Uterus (tissue), 4 donors: ENCODE results near the gene ISG15. TPM values are rescaled to one million over a fixed set of nuclear protein-coding genes. Genes with fewer than 3 reads are reported as not detected.

ENCODE experiments used
- DNase-seq, 2 donors: peaks; one replicate each; pipeline ENCODE4 v3.0.0-alpha.2; 2019 to 2020
- H3K27ac ChIP-seq, 2 donors: fragments of 200-600 bp; sonication (generic); 1 replicate in 1 of 2; 2 replicates in 1 of 2; pipeline ENCODE4 v1.5.1; 2016 to 2018
- H3K27me3 ChIP-seq, 2 donors: fragments of 200-600 bp; sonication (generic); one replicate each; pipeline ENCODE4 v1.5.1; 2018 to 2019; ENCODE audit warnings: control low read depth in 1 of 2
- H3K36me3 ChIP-seq, 2 donors: fragments of 200-600 bp; sonication (generic); one replicate each; pipeline ENCODE4 v1.5.1; 2019; ENCODE audit warnings: control low read depth in 1 of 2
- H3K4me1 ChIP-seq, 2 donors: fragments of 200-600 bp; sonication (generic); one replicate each; pipeline ENCODE4 v1.5.1; 2018 to 2019; ENCODE audit warnings: control low read depth in 1 of 2
- H3K4me3 ChIP-seq, 2 donors: fragments of 200-600 bp; sonication (generic); 1 replicate in 1 of 2; 2 replicates in 1 of 2; pipeline ENCODE4 v1.5.1; 2018 to 2019; ENCODE audit warnings: mild to moderate bottlenecking in 1 of 2
- H3K9me3 ChIP-seq, 2 donors: fragments of 200-600 bp; sonication (generic); one replicate each; pipeline ENCODE4 v1.5.1; 2019; ENCODE audit warnings: control low read depth in 1 of 2
- CTCF ChIP-seq, 4 experiments: fragments of 200-600 bp in 2 of 4; fragments of 450-650 bp in 2 of 4; sonication (generic) in 2 of 4; IDR thresholded peaks; one replicate each; pipeline ENCODE4 v1.5.1; 2016 to 2019; ENCODE audit warnings: antibody characterized with exemption in 4 of 4, mild to moderate bottlenecking in 2 of 4, moderate library complexity in 1 of 4
- POLR2A ChIP-seq, 2 donors: fragments of 450-650 bp; IDR thresholded peaks; one replicate each; pipeline ENCODE4 v1.6.1; 2016; ENCODE audit warnings: antibody characterized with exemption in 2 of 2, mild to moderate bottlenecking in 1 of 2, moderate library complexity in 1 of 2
- intact Hi-C: fragments of 100-400 bp; cut with DNase I; formaldehyde crosslinking; loops from one replicate; pipeline ENCODE4 v1.15.1; 2023; ENCODE audit warnings: low total_unique reads
- total RNA-seq, 4 donors: library from RNA; depleted of rRNA in 3 of 4; stranded (reverse); fragments of >200 nt in 3 of 4; gene quantifications; one replicate each; pipeline versions ENCODE4 v1.1.0 to v1.2.4, GENCODE V29; 2014 to 2023
- donor health status: DM: yes; HTN: yes; CAD: no.

ISG15 gene
- total RNA-seq, 4 donors from 2014 or later = 1.8 to 27.2 (median 15.2) TPM

GRCh38 chr1:1051127-1051810, 38.0 kb downstream of the ISG15 start:
- H3K27ac ChIP-seq = no peak overlapping the region
- H3K4me3 ChIP-seq = no peak overlapping the region
- TF ChIP-seq CTCF (IDR thresholded peaks at IDR 0.05) (no peak), POLR2A (IDR thresholded peaks at IDR 0.05) (no peak)
- no peak for DNase-seq
- intact Hi-C loops = no loop called here
- H3K4me1 ChIP-seq = no peaks in the 10 kb centered on the region
- H3K36me3 ChIP-seq = no peaks in the 10 kb centered on the region
- H3K9me3 ChIP-seq = no peaks in the 10 kb centered on the region
- no peaks in the 10 kb centered on the region for H3K27me3 ChIP-seq

DNA sequence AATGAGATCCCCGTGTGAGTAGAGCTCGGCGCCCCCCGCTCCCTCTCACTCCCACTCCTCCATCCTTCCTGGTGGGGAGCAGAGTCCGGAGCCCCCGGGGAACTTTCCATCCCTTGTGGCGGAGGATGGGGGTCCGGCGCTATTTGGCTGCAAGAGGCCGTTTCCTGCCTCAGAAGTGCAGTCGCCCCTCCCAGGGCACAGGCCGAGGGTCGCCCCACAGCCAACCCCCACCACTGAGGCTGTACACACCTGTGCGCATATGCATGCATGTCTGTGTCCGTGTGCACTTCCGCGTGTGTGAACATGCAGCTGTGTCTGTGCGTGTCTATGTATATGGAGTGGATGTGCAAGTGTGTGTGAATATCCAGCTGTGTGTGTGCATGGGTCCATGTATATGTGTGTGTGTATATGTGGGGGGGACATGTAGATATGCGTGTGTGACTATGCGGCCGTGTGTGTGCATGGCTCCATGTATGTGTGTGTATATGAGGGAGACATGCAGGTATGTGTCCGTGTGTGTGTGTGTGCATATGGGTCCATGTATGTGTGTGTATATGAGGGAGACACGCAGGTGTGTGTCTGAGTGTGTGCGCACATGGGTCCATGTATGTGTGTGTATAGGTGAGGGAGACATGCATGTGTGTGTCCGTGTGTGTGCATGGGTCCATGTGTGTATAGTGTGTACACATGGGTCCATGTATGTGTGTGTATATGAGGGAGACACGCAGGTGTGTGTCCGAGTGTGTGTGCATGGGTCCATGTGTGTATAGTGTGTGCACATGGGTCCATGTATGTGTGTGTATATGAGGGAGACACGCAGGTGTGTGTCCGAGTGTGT, 38.9 kb downstream of the ISG15 start:
- H3K36me3 ChIP-seq = no peaks in the 10 kb centered on the region
- no peaks in the 10 kb centered on the region for H3K9me3 ChIP-seq
- no peak overlapping the region for H3K27ac ChIP-seq
- no peak overlapping the region for H3K4me3 ChIP-seq
- no peaks in the 10 kb centered on the region for H3K4me1 ChIP-seq
- TF ChIP-seq POLR2A (IDR thresholded peaks at IDR 0.05) = no peak
- TF ChIP-seq CTCF (IDR thresholded peaks at IDR 0.05) = no peak
- intact Hi-C loops = no loop called here
- DNase-seq = no peak
- H3K27me3 ChIP-seq = no peaks in the 10 kb centered on the region

- DNase-seq = no peak
- peaks cover 0 to 2% of the 10 kb centered on the region in 2 donors for H3K27me3 ChIP-seq
- no peak overlapping the region for H3K4me3 ChIP-seq
- TF ChIP-seq CTCF (IDR thresholded peaks at IDR 0.05) (no peak), POLR2A (IDR thresholded peaks at IDR 0.05) (no peak)
- H3K36me3 ChIP-seq = no peaks in the 10 kb centered on the region
- H3K9me3 ChIP-seq = no peaks in the 10 kb centered on the region
- intact Hi-C loops = no loop called here
- no peaks in the 10 kb centered on the region for H3K4me1 ChIP-seq
- no peak overlapping the region for H3K27ac ChIP-seq
Measured at GRCh38 chr1:1053022-1053421, 39.7 kb downstream of the ISG15 start.

DNA sequence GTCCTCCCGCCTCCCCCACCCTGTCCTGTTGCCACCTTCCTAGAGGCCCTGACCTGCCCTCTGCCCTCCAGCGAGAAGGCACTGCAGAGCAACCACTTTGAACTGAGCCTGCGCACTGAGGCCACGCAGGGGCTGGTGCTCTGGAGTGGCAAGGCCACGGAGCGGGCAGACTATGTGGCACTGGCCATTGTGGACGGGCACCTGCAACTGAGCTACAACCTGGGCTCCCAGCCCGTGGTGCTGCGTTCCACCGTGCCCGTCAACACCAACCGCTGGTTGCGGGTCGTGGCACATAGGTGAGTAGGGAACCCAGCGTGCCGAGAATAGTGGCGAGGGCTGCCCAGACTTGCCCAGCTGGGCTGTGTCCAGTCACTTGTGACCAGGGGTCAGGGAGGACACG, 40.4 kb downstream of the ISG15 start:
- intact Hi-C loops = no loop called here
- no peaks in the 10 kb centered on the region for H3K36me3 ChIP-seq

More for the DNA sequence above, 40.4 kb downstream of the ISG15 start:
- no peaks in the 10 kb centered on the region for H3K4me1 ChIP-seq
- H3K4me3 ChIP-seq = no peak overlapping the region
- DNase-seq = no peak
- H3K27ac ChIP-seq = no peak overlapping the region
- H3K27me3 ChIP-seq = peaks cover 0 to 4% of the 10 kb centered on the region in 2 donors
- H3K9me3 ChIP-seq = no peaks in the 10 kb centered on the region
- no peak for TF ChIP-seq POLR2A (IDR thresholded peaks at IDR 0.05)
- TF ChIP-seq CTCF (IDR thresholded peaks at IDR 0.05) = no peak
